ENCODE results near the gene OLFM3. TPM values are rescaled to one million over a fixed set of nuclear protein-coding genes. Genes with fewer than 3 reads are reported as not detected.

The OLFM3 gene
- total and polyA plus RNA-seq, 4 experiments from 2014 or later, result not detected

GRCh38 chr1:101971304-101971703 lies 25.4 kb downstream of the OLFM3 start:
- Mint-ChIP-seq H3K27ac (no peak overlapping the region), H3K9me3 (peaks cover 0 to 3% (median 2%) of the 10 kb centered on the region in 8 donors), H3K4me1 (no peaks in the 10 kb centered on the region), H3K36me3 (no peaks in the 10 kb centered on the region), H3K27me3 (peaks cover 0 to 5% of the 10 kb centered on the region in 2 donors), H3K4me3 (no peak overlapping the region)
- Histone ChIP-seq H3K4me3 (ENCODE audit: low read length in 2 of 2) (no peak overlapping the region), H3K4me1 (ENCODE audit: insufficient read depth, low read length) (no peaks in the 10 kb centered on the region), H3K27ac (ENCODE audit: low read depth, low read length) (no peak overlapping the region), H3K36me3 (ENCODE audit: insufficient read depth, low read length) (no peaks in the 10 kb centered on the region), H3K9me3 (ENCODE audit: control insufficient read depth in 1 of 2, low read length in 2 of 2) (no peaks in the 10 kb centered on the region), H3K27me3 (ENCODE audit: insufficient read depth, low read length) (no peaks in the 10 kb centered on the region)
- ChIA-PET POLR2A (ENCODE audit: partially characterized antibody) (no interaction called here), CTCF (ENCODE audit: partially characterized antibody) (no interaction called here)
- DNase-seq, result no peak
- intact Hi-C loops (cut with micrococcal nuclease), result no loop called here

DNA sequence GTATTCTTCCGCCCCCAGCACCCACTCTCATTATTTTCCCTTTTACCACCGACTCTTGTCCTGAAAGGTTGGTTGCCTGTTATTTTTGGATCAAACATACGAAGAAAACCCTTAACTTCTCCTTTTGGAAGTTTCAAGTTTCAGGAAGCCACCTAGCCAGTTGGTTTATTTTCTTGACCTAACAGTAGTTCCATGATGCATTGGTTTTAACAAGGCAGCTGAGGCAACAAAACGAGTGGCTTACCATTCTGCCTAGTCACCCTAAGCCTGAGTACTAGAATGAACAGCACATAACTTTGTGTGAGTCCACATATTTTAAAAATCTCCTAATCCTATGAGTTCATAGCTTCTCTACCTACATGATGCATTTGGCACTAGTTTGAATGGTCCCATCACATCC lies 28.9 kb downstream of the OLFM3 start:
- Mint-ChIP-seq H3K36me3 (no peaks in the 10 kb centered on the region), H3K4me3 (no peak overlapping the region), H3K4me1 (no peaks in the 10 kb centered on the region), H3K9me3 (peaks cover 0 to 3% (median under 1%) of the 10 kb centered on the region in 8 donors), H3K27ac (no peak overlapping the region), H3K27me3 (peaks cover 0 to 4% of the 10 kb centered on the region in 2 donors)
- Histone ChIP-seq H3K4me1 (ENCODE audit: insufficient read depth, low read length) (no peaks in the 10 kb centered on the region), H3K27me3 (ENCODE audit: insufficient read depth, low read length) (no peaks in the 10 kb centered on the region), H3K4me3 (ENCODE audit: low read length in 2 of 2) (no peak overlapping the region), H3K36me3 (ENCODE audit: insufficient read depth, low read length) (no peaks in the 10 kb centered on the region), H3K27ac (ENCODE audit: low read depth, low read length) (no peak overlapping the region), H3K9me3 (ENCODE audit: control insufficient read depth in 1 of 2, low read length in 2 of 2) (no peaks in the 10 kb centered on the region)
- POLR2A ChIA-PET (ENCODE audit: partially characterized antibody), result no interaction called here
- CTCF ChIA-PET (ENCODE audit: partially characterized antibody), result no interaction called here
- intact Hi-C loops (cut with micrococcal nuclease), result no loop called here
- DNase-seq, result no peak

GRCh38 chr1:101965341-101965740 lies 31.4 kb downstream of the OLFM3 start:
- Mint-ChIP-seq H3K27ac (no peak overlapping the region), H3K9me3 (peaks cover 0 to 2% (median under 1%) of the 10 kb centered on the region in 8 donors), H3K4me1 (no peaks in the 10 kb centered on the region), H3K4me3 (no peak overlapping the region), H3K27me3 (peaks cover 0 to 4% of the 10 kb centered on the region in 2 donors), H3K36me3 (no peaks in the 10 kb centered on the region)
- no peak for DNase-seq
- H3K4me3 ChIP-seq (ENCODE audit: low read length in 2 of 2), result no peak overlapping the region
- H3K27me3 ChIP-seq (ENCODE audit: insufficient read depth, low read length), result no peaks in the 10 kb centered on the region
- H3K27ac ChIP-seq (ENCODE audit: low read depth, low read length), result no peak overlapping the region
- no peaks in the 10 kb centered on the region for H3K9me3 ChIP-seq (ENCODE audit: control insufficient read depth in 1 of 2, low read length in 2 of 2)
- ChIA-PET CTCF (ENCODE audit: partially characterized antibody) (interaction anchor here (0.7 kb wide), 1 partner anchor 143 kb away, joined by 3 read pairs; no protein-coding TSS in a partner anchor), POLR2A (ENCODE audit: partially characterized antibody) (no interaction called here)
- intact Hi-C loops (cut with micrococcal nuclease), result no loop called here
- H3K4me1 ChIP-seq (ENCODE audit: insufficient read depth, low read length), result no peaks in the 10 kb centered on the region
- H3K36me3 ChIP-seq (ENCODE audit: insufficient read depth, low read length), result no peaks in the 10 kb centered on the region

GRCh38 chr1:101964708-101965107 lies 32.0 kb downstream of the OLFM3 start:
- Histone ChIP-seq H3K4me1 (ENCODE audit: insufficient read depth, low read length) (no peaks in the 10 kb centered on the region), H3K4me3 (ENCODE audit: low read length in 2 of 2) (no peak overlapping the region), H3K36me3 (ENCODE audit: insufficient read depth, low read length) (no peaks in the 10 kb centered on the region), H3K27ac (ENCODE audit: low read depth, low read length) (no peak overlapping the region), H3K27me3 (ENCODE audit: insufficient read depth, low read length) (no peaks in the 10 kb centered on the region), H3K9me3 (ENCODE audit: control insufficient read depth in 1 of 2, low read length in 2 of 2) (no peaks in the 10 kb centered on the region)
- intact Hi-C loops (cut with micrococcal nuclease), result no loop called here
- ChIA-PET CTCF (ENCODE audit: partially characterized antibody) (no interaction called here), POLR2A (ENCODE audit: partially characterized antibody) (no interaction called here)
- no peak for DNase-seq
- peaks cover 0 to 2% (median under 1%) of the 10 kb centered on the region in 8 donors for H3K9me3 Mint-ChIP-seq
- H3K36me3 Mint-ChIP-seq, result no peaks in the 10 kb centered on the region
- no peak overlapping the region for H3K4me3 Mint-ChIP-seq
- no peak overlapping the region for H3K27ac Mint-ChIP-seq
- H3K27me3 Mint-ChIP-seq, result peaks cover 0 to 4% of the 10 kb centered on the region in 2 donors
- H3K4me1 Mint-ChIP-seq, result no peaks in the 10 kb centered on the region

DNA sequence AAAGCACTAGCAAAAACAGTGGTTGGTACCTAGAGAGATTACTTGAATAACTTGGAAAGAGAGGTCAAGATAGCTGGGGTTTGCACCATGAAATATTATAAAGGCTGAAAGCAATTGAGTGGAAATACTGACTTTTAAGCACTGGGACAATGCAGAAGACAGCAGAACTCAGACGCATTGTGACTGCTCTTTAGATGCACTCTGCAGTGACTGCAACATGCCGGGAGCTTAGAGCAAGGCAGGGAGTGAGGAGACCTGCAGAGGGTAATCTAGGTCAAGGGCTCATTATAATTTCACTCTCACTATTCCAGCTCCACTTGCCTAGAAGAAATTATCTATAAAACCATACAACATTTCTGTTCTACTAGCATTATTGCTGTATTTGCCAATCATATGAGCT lies 36.6 kb downstream of the OLFM3 start:
- no peak overlapping the region for H3K27ac Mint-ChIP-seq
- CTCF ChIA-PET (ENCODE audit: partially characterized antibody), result no interaction called here

GRCh38 chr1:101959456-101959855 lies 37.3 kb downstream of the OLFM3 start:
- Mint-ChIP-seq H3K4me3 (no peak overlapping the region), H3K36me3 (no peaks in the 10 kb centered on the region), H3K27ac (peak overlapping the region in 1 of 7 donors; percentile 9), H3K4me1 (no peaks in the 10 kb centered on the region), H3K27me3 (no peaks in the 10 kb centered on the region), H3K9me3 (peaks cover 0 to 4% (median 0%) of the 10 kb centered on the region in 8 donors)
- Histone ChIP-seq H3K4me1 (ENCODE audit: insufficient read depth, low read length) (no peaks in the 10 kb centered on the region), H3K27me3 (ENCODE audit: insufficient read depth, low read length) (no peaks in the 10 kb centered on the region), H3K27ac (ENCODE audit: low read depth, low read length) (no peak overlapping the region), H3K36me3 (ENCODE audit: insufficient read depth, low read length) (no peaks in the 10 kb centered on the region), H3K4me3 (ENCODE audit: low read length in 2 of 2) (no peak overlapping the region), H3K9me3 (ENCODE audit: control insufficient read depth in 1 of 2, low read length in 2 of 2) (no peaks in the 10 kb centered on the region)
- CTCF ChIA-PET (ENCODE audit: partially characterized antibody), result no interaction called here
- intact Hi-C loops (cut with micrococcal nuclease), result no loop called here
- DNase-seq, result no peak
- POLR2A ChIA-PET (ENCODE audit: partially characterized antibody), result no interaction called here

More for the DNA sequence above, 36.6 kb downstream of the OLFM3 start:
- Histone ChIP-seq H3K4me1 (ENCODE audit: insufficient read depth, low read length) (no peaks in the 10 kb centered on the region), H3K4me3 (ENCODE audit: low read length in 2 of 2) (no peak overlapping the region), H3K9me3 (ENCODE audit: control insufficient read depth in 1 of 2, low read length in 2 of 2) (no peaks in the 10 kb centered on the region), H3K36me3 (ENCODE audit: insufficient read depth, low read length) (no peaks in the 10 kb centered on the region), H3K27me3 (ENCODE audit: insufficient read depth, low read length) (no peaks in the 10 kb centered on the region), H3K27ac (ENCODE audit: low read depth, low read length) (no peak overlapping the region)
- H3K36me3 Mint-ChIP-seq, result no peaks in the 10 kb centered on the region
- intact Hi-C loops (cut with micrococcal nuclease), result no loop called here
- DNase-seq, result no peak
- no peaks in the 10 kb centered on the region for H3K4me1 Mint-ChIP-seq
- peaks cover 0 to 4% (median 0%) of the 10 kb centered on the region in 8 donors for H3K9me3 Mint-ChIP-seq
- H3K4me3 Mint-ChIP-seq, result no peak overlapping the region
- POLR2A ChIA-PET (ENCODE audit: partially characterized antibody), result no interaction called here
- no peaks in the 10 kb centered on the region for H3K27me3 Mint-ChIP-seq

DNA sequence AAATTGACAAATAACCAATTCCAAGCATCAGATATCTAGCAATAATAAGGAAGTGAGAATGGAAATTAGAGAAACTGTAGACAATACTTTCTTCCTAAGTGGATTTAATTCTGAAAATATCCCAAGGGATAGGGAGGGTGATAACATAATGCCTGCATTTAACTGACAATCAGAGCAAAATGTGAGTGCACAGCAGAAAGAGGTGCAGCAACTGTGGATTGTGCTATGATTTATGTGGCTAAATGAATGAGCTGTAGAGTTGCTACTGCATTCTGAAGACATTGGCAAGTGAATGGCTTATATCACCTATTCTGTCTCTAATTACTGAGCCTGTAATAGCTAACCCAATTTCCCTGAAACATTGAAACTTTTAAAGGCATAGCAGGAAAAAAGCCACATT lies 39.0 kb downstream of the OLFM3 start:
- no peak overlapping the region for H3K4me3 Mint-ChIP-seq
- H3K4me1 ChIP-seq (ENCODE audit: insufficient read depth, low read length), result no peaks in the 10 kb centered on the region
- POLR2A ChIA-PET (ENCODE audit: partially characterized antibody), result no interaction called here

DNA sequence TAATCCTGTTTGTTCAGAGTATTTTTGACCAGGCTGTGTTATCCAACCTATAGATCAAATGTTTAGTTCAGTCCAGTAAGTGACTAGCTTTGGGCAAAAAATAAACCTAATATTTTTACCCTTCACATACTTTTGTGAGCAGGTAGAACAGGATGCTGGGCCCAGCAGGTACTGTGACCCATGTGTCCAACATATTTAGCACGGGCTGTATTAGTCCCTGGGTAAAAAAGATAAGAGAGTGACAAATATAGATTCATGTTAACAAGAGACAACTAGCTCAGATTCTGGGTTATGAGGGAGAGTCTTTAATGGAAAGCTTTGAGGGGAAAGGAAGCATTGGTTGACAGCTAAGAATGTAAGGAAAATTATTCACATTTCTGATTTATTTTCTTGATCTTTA lies 43.1 kb downstream of the OLFM3 start:
- H3K36me3 ChIP-seq (ENCODE audit: insufficient read depth, low read length), result no peaks in the 10 kb centered on the region

More for the DNA sequence above, 39.0 kb downstream of the OLFM3 start:
- Histone ChIP-seq H3K9me3 (ENCODE audit: control insufficient read depth in 1 of 2, low read length in 2 of 2) (no peaks in the 10 kb centered on the region), H3K4me3 (ENCODE audit: low read length in 2 of 2) (no peak overlapping the region), H3K27me3 (ENCODE audit: insufficient read depth, low read length) (no peaks in the 10 kb centered on the region), H3K27ac (ENCODE audit: low read depth, low read length) (no peak overlapping the region), H3K36me3 (ENCODE audit: insufficient read depth, low read length) (no peaks in the 10 kb centered on the region)
- H3K27ac Mint-ChIP-seq, result no peak overlapping the region
- no peaks in the 10 kb centered on the region for H3K4me1 Mint-ChIP-seq
- H3K36me3 Mint-ChIP-seq, result no peaks in the 10 kb centered on the region
- peaks cover 0 to 4% (median 0%) of the 10 kb centered on the region in 8 donors for H3K9me3 Mint-ChIP-seq
- CTCF ChIA-PET (ENCODE audit: partially characterized antibody), result no interaction called here
- intact Hi-C loops (cut with micrococcal nuclease), result no loop called here
- H3K27me3 Mint-ChIP-seq, result no peaks in the 10 kb centered on the region
- DNase-seq, result no peak

More for the DNA sequence above, 43.1 kb downstream of the OLFM3 start:
- Histone ChIP-seq H3K27ac (ENCODE audit: low read depth, low read length) (no peak overlapping the region), H3K9me3 (ENCODE audit: control insufficient read depth in 1 of 2, low read length in 2 of 2) (no peaks in the 10 kb centered on the region), H3K4me1 (ENCODE audit: insufficient read depth, low read length) (no peaks in the 10 kb centered on the region), H3K27me3 (ENCODE audit: insufficient read depth, low read length) (no peaks in the 10 kb centered on the region), H3K4me3 (ENCODE audit: low read length in 2 of 2) (no peak overlapping the region)
- Mint-ChIP-seq H3K27ac (no peak overlapping the region), H3K4me3 (no peak overlapping the region), H3K9me3 (peaks cover 0 to 5% (median 0%) of the 10 kb centered on the region in 8 donors), H3K36me3 (no peaks in the 10 kb centered on the region), H3K27me3 (no peaks in the 10 kb centered on the region), H3K4me1 (no peaks in the 10 kb centered on the region)
- CTCF ChIA-PET (ENCODE audit: partially characterized antibody), result no interaction called here
- POLR2A ChIA-PET (ENCODE audit: partially characterized antibody), result no interaction called here
- DNase-seq, result no peak
- intact Hi-C loops (cut with micrococcal nuclease), result no loop called here
